Raji (cell line): ENCODE results near the gene ADD3.
A peak's percentile ranks its signal among the peaks of the same experiment; 100 is the strongest.

Experiments
- POLR2A ChIP-seq: IDR thresholded peaks from 2 replicates; pipeline ENCODE4 v1.6.1; 2011; ENCODE audit warnings: low read depth, low read length, control low read depth; ENCODE audit not compliant: insufficient read depth

Gene ADD3

DNA sequence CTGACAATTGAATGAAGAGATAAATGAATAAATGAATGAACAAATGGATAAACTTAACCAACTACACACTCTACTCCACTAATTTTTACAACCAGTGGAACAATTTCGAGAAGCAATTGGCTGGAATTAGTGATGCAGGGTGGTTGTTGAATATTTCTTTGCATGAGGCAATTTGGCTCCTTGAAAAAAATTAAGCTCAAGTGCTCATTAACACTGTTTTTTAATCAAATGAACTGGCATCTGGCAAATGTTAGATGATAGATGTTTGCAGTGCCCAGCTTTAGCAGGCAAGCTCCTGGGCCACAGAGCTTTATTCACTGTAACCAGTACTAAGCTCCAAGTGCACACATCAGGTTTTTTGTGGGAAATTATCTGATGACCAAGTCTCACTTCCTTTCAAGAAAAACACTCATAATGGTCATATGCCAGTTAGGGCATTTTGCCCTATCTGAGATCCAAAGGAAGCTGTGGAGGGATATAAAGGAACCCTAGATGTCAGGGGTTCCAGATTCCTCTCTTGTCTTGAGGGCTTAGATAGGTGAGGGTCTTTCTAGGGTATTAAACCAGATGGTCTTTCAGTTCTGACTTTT is 16.4 kb upstream of the ADD3 start:
- TF ChIP-seq POLR2A: no peak

DNA sequence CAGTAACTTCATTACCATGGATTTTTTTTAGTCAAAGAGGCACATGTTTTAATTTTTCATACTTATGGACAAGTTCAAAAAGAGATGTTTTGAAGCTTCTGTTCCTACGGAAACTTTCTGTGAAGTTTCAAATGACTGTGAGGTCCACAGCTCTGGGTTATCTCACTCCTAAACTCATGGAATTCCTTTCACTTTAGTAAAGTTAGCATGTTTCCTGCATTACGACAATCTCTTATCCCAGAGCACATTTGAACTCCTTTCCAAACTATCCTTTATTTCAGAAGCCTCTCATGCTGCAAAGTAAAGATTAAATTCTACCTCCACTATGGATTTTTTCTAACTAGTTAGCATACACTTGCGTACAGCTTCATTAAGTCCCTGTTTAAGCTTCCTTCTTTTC is 15.3 kb upstream of the ADD3 start:
- TF ChIP-seq POLR2A: no peak

DNA sequence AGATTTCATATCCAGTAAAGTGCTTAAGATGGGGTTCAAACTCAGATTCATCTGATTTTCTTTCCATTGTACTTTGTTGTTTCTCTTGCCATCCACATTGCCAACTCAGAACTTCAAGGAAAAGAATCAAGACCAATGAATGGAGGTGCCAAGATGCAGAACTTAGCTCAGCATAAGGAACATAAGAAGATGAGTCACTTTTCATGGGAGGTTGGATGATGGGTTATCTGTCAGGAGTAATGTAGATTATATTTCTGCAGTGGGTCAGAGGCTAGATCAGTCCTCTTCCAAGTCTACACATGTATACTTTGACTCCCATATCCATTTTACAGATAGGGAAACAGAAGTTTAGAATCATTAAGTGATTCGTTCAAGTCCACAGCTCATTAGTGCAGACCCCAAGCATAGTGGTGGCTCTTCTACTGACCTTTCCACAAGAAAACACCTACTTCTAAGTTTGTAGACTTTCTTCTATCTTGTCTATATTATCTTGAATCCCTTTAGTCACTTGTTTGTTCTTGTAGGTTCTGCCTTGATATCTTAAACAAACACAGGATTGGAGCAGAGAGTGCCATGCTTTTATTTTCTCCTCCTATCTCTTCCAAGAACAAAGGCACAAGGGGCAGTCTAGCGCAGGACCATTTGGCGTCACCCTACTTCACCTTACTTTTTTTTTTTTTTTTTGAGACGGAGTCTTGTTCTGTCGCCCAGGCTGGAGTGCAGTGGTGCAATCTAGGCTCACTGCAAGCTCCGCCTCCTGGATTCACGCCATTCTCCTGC is 14.0 kb upstream of the ADD3 start:
- TF ChIP-seq POLR2A: no peak

DNA sequence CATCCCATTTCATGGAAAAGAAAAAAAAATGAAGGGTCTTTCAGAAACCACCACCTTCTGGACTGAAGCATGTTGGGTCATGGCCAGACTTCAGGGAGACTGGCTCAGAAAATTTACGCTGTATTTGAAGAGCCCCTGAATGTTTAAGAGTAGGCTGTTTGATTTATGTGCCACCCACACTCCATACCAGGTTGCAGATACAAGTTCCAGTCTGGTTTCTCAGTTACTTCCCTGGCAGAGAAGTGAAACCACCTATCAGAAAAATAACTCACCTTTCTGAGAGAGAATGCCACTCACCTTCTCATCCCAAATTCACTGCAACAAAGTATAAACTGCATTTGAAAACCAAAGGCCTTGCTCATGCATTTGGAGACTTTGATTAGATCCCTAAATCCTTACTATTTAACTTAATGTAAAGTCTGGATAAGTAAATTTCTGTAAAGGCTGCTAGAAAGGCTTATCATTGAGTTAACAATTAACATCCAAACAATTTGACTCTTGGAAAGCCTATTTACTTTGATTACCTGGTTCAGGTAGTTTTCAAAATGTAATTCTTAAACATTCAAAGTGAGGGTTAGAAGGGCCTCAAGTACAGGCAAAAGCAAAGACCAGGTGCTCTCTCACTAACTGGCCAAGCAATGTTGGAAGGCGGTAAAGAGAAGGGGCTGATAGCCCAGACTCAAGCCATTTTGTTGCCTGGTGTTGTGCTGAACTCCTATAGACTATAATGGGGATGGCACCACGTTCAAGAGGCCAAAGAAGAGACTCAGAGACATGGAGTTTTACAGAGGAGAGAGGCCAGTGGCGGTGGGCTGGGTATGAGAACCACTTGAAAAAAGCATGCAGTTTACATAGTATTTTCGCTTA is 12.8 kb upstream of the ADD3 start:
- no peak for TF ChIP-seq POLR2A

DNA sequence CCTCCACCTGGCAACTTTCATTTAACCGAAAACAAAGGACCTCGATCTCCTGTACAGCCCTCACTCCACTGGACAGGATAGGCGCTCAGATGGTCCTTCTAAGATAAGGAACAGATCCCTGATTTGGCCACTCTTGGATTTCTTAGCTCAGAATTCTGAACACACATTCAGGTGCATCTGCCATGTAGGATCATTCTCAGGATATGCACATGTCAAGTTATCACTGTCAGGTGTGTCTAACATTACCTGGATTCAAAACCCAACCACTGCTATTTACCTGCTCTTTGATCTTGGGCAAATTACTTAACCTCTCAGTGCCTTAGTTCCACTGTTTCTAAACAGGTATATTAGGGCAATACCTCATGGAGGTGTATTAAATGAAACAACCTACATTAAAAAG is 12.2 kb upstream of the ADD3 start:
- no peak for TF ChIP-seq POLR2A

DNA sequence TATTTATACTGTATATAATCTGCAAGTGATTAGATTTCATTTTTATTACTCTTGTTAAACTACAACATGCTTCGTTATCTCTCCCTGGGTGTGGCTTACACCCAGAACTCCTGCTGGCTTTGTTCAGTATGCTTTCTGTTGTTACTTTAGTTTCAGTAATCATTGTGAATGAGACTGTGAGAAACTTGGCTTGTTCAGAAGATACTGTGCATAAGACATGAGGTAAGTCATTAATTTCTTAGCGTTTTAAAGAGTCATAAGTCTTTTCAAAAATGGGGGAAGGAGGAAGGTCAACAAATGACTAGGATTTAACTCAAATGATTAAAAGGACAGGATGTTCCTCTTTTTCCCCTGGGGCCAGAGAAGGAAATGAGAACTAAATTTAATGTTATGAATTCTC is 11.6 kb upstream of the ADD3 start:
- no peak for TF ChIP-seq POLR2A

DNA sequence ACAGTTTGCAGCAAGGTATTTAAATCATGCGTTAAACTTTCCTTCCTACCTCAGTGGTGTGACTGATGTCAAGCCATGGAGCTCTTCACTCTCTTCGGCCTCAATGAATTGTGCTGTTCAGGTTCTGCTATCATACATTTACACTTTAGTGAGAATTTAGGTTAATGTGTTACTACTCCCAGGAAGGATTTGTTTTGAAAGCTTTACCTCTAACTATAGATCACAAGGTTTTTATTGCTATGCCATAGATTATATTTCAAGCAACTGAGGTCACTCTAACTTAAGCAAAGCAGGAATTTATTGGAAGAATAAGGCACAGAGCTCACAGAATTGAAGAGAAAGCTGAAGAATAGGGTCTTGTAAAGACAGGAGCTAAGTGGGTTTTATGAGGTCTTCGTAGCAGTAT is 11.0 kb upstream of the ADD3 start:
- no peak for TF ChIP-seq POLR2A

DNA sequence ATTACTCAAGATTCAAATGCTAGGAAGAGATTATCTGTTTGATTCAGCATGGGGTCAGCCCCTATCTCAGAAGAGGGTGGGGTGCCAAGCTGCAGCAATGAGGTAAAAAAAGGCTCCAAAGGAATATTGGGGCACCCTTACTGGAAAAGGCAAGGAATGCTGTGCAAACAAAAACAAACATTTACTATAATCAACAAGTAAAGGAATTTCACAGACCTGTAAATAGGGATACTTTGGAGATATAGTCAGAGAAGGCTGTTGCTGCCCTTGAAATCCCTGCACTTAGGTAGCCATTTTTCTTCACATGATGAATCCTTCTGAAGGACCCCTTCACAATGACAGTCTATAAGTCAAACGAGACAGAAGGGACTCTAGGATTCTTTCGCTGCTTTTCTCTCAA is 10.6 kb upstream of the ADD3 start:
- no peak for TF ChIP-seq POLR2A

DNA sequence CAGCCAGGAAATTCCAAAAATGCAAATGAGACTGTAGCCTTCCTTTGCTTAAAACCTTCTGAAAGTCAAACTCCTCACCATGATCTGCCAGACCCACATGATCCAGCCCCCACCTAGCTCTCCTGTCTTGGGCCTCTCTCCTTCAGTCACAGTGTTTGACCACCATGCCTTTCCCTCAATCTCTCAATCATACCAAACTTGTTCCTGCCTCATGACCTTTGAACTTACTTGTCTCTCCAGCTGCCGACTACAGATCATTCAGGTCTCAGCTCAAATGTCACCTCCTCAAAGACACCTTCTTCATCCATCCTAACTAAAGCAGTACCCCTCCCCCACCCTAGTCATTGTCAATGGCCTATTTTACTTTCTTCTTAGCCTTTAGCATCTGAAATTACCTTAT is 9.3 kb upstream of the ADD3 start:
- no peak for TF ChIP-seq POLR2A

DNA sequence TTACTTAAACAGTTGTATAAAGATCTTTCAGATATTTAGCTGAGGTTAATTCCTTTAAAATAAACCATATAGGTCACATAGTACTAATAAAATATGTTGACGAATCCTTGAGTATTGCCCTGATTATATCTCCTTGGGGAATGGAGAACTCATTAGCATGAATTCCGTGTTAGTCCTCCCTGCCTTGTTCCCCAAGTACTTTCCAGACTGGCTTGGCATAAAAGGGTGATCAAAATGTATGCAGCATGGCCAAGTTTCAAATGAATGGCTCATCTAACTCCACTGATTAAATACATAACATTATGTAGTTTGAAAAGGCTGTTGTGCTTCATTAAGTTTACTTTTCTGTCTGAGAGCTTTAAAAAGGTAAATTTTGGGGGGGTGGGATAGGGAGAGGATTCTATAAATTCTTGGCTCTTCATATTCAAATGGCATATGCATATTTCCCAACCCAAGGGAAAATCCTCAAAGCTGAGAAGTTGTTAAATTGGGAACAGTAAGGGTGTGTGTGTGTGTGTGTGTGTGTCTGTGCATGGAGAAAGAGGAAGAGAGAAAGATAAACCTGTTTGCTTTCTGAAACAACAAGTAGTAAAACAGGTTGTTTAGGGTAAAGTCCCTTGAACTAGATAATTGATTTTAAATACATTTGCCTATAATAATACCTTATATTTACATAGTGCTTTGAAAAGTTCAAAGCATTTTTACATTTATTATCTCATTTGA is 4.8 kb upstream of the ADD3 start:
- no peak for TF ChIP-seq POLR2A

DNA sequence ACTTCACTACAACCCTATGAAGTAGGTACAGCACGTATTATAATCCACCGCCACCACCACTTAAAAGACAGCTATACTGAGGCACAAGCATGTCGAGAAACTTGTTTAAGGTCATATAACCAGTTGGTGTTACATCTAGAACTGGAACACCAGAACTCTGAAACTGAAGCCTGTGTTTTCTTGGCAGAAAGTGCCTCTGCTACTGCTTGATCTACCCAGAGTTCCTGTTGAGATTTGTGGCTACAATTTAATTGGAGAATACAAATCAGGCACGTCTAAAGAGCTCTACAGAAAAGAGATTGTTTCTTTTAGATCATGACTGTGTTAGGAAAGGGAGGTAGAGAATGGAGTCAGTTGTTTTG is 4.3 kb upstream of the ADD3 start:
- no peak for TF ChIP-seq POLR2A

DNA sequence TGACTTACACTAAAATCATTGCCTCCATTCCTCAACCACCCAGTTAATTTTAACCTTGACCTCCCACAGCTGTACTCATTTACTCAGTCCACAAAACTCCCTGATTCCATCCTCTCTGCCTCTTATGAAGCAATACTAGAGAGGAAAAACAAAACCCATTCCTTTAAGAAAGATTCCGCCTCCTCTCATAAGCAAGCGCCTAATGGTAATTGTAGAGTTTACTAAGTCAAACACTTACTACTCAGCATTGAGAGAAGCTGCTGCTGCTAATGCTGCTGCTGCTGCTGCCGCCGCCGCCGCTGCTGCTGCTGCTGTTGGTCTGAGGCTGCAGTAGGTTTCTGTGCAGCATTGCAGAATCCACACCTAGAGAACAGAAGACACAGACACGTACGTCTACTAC is 2.1 kb upstream of the ADD3 start:
- no peak for TF ChIP-seq POLR2A

DNA sequence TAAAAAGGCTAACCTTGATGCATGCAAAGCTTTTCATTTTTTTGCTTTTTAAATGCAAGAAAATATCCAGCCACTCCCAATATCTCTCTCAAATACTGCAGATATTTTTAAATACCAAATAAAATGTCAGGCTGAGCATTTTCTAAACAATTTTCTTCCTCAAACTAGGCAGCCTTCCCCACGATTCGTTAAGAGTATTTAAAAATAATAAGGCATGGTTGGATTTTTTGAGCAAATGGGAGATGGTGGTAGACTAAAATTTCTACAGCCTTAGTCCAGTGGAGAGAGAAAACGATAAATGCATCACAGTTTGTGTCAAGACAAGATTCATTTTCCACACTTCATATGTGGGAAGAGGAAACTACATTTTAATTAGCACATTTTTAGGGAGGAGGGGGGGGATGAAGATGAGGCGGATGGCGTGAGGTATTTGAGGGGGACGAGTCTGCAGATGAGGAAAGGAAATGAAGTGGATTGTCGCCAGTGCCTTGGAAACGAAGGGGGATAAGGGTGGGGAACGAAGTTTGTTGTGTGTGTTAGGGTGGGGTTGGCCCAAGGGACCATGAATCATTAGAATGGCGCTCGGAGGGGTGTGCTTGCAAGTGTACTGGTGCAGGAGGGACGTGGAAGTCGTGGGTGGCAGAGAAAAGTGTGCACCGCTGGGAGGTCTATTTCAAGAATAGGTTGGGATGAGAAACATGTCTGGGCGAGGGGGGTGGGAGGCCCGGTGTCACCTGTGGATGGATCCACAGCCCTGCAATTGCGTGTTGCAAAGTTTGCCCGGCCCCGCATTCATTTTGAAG is 1.2 kb upstream of the ADD3 start:
- TF ChIP-seq POLR2A: no peak

DNA sequence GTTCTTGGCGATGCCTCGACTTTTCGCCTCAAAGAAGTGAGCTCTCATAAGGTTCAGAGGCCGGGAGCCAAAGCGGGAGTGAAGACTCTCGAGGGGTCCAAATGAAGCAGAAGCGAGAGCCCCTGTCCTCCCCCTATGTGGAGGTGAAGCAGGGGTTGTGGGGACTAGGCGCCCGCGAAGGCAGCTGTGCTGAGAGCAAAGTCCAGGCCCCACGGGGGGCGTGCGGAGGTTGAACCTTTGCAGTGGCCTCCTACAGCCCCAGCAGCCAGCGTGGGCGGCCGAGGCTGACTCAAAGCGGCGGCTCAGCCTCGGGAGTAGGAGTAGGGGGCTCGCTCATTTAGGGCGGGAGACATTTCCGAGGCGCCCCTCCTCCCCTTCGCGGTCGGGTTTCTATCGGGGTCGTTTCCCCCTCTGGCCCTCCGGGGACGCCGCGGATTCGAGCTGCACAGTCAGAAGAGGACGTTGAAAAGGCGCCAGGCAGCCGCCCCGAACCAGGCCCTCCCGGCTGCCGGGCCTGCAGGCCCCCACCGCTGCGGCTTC is 553 bp upstream of the ADD3 start:
- TF ChIP-seq POLR2A: peak; percentile 54
